NCI-H1930 (cell line): ENCODE data around the gene SEPTIN11.
"Not testable (repeated sequence)": the region's sequence is repeated elsewhere in the genome, so short reads cannot be mapped to it uniquely, and the experiment has no call there.

Experiments
- DNase-seq, 2 experiments: peaks; one replicate each; lab custom pipeline; 2025; lab: John Stamatoyannopoulos, UW

SEPTIN11 gene

GRCh38 chr4:76952071-76952470, 2.5 kb downstream of the SEPTIN11 start:
- DNase-seq, result no peak

- DNase-seq, result no peak
Observed at GRCh38 chr4:76952656-76953582, 3.4 kb downstream of the SEPTIN11 start.

GRCh38 chr4:76953956-76954355, 4.4 kb downstream of the SEPTIN11 start:
- DNase-seq, result no peak

- no peak for DNase-seq
Observed at GRCh38 chr4:76954489-76954888, 4.9 kb downstream of the SEPTIN11 start.

- DNase-seq, result no peak
Observed at GRCh38 chr4:76955182-76955581, 5.6 kb downstream of the SEPTIN11 start.

- DNase-seq, result no peak
Observed at GRCh38 chr4:76957004-76957738, 7.6 kb downstream of the SEPTIN11 start.

- DNase-seq, result no peak
Observed at GRCh38 chr4:76958891-76959290, 9.3 kb downstream of the SEPTIN11 start.

GRCh38 chr4:76960014-76960413, 10.5 kb downstream of the SEPTIN11 start:
- no peak for DNase-seq

- no peak for DNase-seq
Observed at GRCh38 chr4:76962406-76963130, 13.0 kb downstream of the SEPTIN11 start.

GRCh38 chr4:76963131-76963750, 13.7 kb downstream of the SEPTIN11 start:
- DNase-seq, result no peak

- not testable (repeated sequence) for DNase-seq
Observed at GRCh38 chr4:76963927-76964326, 14.4 kb downstream of the SEPTIN11 start.

- DNase-seq, result no peak
Observed at GRCh38 chr4:76964769-76965168, 15.2 kb downstream of the SEPTIN11 start.

GRCh38 chr4:76965866-76966579, 16.5 kb downstream of the SEPTIN11 start:
- no peak for DNase-seq

- no peak for DNase-seq
Observed at GRCh38 chr4:76968937-76969336, 19.4 kb downstream of the SEPTIN11 start.

- DNase-seq, result no peak
Observed at GRCh38 chr4:76969495-76969894, 19.9 kb downstream of the SEPTIN11 start.

- no peak for DNase-seq
Observed at GRCh38 chr4:76969941-76970529, 20.5 kb downstream of the SEPTIN11 start.

GRCh38 chr4:76972306-76972705, 22.8 kb downstream of the SEPTIN11 start:
- no peak for DNase-seq

GRCh38 chr4:76974150-76974549, 24.6 kb downstream of the SEPTIN11 start:
- no peak for DNase-seq

GRCh38 chr4:76977113-76977512, 27.6 kb downstream of the SEPTIN11 start:
- no peak for DNase-seq

- no peak for DNase-seq
Observed at GRCh38 chr4:76977736-76978350, 28.3 kb downstream of the SEPTIN11 start.
